ENCODE data around the gene PLCB4.

The PLCB4 gene

GRCh38 chr20:9230406-9230805, 161.5 kb downstream of the PLCB4 start:
- DNase-seq = no peak

GRCh38 chr20:9233804-9234203, 164.9 kb downstream of the PLCB4 start:
- no peak for DNase-seq

GRCh38 chr20:9235518-9235917, 166.6 kb downstream of the PLCB4 start:
- no peak for DNase-seq

GRCh38 chr20:9236458-9236857, 167.6 kb downstream of the PLCB4 start:
- DNase-seq = no peak

- no peak for DNase-seq
Measured at GRCh38 chr20:9241232-9241692, 172.4 kb downstream of the PLCB4 start.

GRCh38 chr20:9241721-9242427, 173.0 kb downstream of the PLCB4 start:
- DNase-seq = no peak

GRCh38 chr20:9243986-9244385, 175.1 kb downstream of the PLCB4 start:
- no peak for DNase-seq

GRCh38 chr20:9244811-9245210, 175.9 kb downstream of the PLCB4 start:
- no peak for DNase-seq

GRCh38 chr20:9246731-9247130, 177.8 kb downstream of the PLCB4 start:
- no peak for DNase-seq

GRCh38 chr20:9250511-9250910, 181.6 kb downstream of the PLCB4 start:
- no peak for DNase-seq

- no peak for DNase-seq
Measured at GRCh38 chr20:9253006-9253539, 184.2 kb downstream of the PLCB4 start.

GRCh38 chr20:9255171-9255570, 186.3 kb downstream of the PLCB4 start:
- DNase-seq = no peak

GRCh38 chr20:9256393-9256792, 187.5 kb downstream of the PLCB4 start:
- no peak for DNase-seq

- no peak for DNase-seq
Measured at GRCh38 chr20:9258901-9259300, 190.0 kb downstream of the PLCB4 start.

GRCh38 chr20:9260027-9260426, 191.1 kb downstream of the PLCB4 start:
- DNase-seq = no peak

- DNase-seq = no peak
Measured at GRCh38 chr20:9261781-9262180, 192.9 kb downstream of the PLCB4 start.

- no peak for DNase-seq
Measured at GRCh38 chr20:9262653-9263194, 193.8 kb downstream of the PLCB4 start.

- DNase-seq = no peak
Measured at GRCh38 chr20:9269280-9269971, 200.5 kb downstream of the PLCB4 start.

GRCh38 chr20:9270831-9271230, 201.9 kb downstream of the PLCB4 start:
- DNase-seq = no peak

- no peak for DNase-seq
Measured at GRCh38 chr20:9276966-9277468, 208.1 kb downstream of the PLCB4 start.

- no peak for DNase-seq
Measured at GRCh38 chr20:9279918-9280401, 211.1 kb downstream of the PLCB4 start.

- DNase-seq = no peak
Measured at GRCh38 chr20:9280666-9281065, 211.8 kb downstream of the PLCB4 start.

- no peak for DNase-seq
Measured at GRCh38 chr20:9281803-9282202, 212.9 kb downstream of the PLCB4 start.

GRCh38 chr20:9285617-9286016, 216.7 kb downstream of the PLCB4 start:
- no peak for DNase-seq
